ENCODE results near the gene MTHFD1L. TPM values are rescaled to one million over a fixed set of nuclear protein-coding genes. Genes with fewer than 3 reads are reported as not detected.

The MTHFD1L gene
- total and polyA plus RNA-seq, 2 of the 8 experiments (the other 6 are each of a cell fraction or from before 2014, with no cell fraction given): 29.2 to 105 TPM

DNA sequence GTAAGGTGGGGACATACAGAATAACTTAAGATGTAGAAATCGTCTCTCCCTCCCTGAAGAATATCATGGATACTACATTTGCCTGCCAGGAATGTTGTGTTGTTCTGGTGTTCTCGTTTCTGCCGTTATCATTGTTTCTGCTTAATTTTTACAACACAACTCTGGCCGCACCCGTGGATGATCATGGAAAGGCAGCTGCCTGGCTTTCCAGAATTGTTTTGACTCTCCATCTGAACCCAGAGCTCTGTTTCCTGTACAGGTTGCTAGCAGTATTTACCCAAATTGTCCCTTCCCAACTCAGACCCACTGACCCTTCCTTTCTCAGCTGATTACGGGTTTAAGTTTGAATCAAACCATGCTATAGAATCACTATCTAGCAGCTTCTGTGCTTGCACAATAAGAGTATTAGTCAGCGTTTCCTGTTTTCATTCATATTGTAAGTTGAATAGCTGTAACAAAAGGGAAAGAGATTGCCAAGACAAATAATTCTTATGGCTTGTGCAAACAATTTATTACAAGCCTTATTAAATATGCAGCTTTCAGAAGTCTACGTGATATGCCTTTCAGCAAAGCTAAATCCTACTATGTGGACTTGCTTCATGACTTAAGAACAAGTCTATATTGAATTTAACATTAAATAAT, 139.0 kb downstream of the MTHFD1L start (continued):
- TF ChIP-seq, protein P1, sequence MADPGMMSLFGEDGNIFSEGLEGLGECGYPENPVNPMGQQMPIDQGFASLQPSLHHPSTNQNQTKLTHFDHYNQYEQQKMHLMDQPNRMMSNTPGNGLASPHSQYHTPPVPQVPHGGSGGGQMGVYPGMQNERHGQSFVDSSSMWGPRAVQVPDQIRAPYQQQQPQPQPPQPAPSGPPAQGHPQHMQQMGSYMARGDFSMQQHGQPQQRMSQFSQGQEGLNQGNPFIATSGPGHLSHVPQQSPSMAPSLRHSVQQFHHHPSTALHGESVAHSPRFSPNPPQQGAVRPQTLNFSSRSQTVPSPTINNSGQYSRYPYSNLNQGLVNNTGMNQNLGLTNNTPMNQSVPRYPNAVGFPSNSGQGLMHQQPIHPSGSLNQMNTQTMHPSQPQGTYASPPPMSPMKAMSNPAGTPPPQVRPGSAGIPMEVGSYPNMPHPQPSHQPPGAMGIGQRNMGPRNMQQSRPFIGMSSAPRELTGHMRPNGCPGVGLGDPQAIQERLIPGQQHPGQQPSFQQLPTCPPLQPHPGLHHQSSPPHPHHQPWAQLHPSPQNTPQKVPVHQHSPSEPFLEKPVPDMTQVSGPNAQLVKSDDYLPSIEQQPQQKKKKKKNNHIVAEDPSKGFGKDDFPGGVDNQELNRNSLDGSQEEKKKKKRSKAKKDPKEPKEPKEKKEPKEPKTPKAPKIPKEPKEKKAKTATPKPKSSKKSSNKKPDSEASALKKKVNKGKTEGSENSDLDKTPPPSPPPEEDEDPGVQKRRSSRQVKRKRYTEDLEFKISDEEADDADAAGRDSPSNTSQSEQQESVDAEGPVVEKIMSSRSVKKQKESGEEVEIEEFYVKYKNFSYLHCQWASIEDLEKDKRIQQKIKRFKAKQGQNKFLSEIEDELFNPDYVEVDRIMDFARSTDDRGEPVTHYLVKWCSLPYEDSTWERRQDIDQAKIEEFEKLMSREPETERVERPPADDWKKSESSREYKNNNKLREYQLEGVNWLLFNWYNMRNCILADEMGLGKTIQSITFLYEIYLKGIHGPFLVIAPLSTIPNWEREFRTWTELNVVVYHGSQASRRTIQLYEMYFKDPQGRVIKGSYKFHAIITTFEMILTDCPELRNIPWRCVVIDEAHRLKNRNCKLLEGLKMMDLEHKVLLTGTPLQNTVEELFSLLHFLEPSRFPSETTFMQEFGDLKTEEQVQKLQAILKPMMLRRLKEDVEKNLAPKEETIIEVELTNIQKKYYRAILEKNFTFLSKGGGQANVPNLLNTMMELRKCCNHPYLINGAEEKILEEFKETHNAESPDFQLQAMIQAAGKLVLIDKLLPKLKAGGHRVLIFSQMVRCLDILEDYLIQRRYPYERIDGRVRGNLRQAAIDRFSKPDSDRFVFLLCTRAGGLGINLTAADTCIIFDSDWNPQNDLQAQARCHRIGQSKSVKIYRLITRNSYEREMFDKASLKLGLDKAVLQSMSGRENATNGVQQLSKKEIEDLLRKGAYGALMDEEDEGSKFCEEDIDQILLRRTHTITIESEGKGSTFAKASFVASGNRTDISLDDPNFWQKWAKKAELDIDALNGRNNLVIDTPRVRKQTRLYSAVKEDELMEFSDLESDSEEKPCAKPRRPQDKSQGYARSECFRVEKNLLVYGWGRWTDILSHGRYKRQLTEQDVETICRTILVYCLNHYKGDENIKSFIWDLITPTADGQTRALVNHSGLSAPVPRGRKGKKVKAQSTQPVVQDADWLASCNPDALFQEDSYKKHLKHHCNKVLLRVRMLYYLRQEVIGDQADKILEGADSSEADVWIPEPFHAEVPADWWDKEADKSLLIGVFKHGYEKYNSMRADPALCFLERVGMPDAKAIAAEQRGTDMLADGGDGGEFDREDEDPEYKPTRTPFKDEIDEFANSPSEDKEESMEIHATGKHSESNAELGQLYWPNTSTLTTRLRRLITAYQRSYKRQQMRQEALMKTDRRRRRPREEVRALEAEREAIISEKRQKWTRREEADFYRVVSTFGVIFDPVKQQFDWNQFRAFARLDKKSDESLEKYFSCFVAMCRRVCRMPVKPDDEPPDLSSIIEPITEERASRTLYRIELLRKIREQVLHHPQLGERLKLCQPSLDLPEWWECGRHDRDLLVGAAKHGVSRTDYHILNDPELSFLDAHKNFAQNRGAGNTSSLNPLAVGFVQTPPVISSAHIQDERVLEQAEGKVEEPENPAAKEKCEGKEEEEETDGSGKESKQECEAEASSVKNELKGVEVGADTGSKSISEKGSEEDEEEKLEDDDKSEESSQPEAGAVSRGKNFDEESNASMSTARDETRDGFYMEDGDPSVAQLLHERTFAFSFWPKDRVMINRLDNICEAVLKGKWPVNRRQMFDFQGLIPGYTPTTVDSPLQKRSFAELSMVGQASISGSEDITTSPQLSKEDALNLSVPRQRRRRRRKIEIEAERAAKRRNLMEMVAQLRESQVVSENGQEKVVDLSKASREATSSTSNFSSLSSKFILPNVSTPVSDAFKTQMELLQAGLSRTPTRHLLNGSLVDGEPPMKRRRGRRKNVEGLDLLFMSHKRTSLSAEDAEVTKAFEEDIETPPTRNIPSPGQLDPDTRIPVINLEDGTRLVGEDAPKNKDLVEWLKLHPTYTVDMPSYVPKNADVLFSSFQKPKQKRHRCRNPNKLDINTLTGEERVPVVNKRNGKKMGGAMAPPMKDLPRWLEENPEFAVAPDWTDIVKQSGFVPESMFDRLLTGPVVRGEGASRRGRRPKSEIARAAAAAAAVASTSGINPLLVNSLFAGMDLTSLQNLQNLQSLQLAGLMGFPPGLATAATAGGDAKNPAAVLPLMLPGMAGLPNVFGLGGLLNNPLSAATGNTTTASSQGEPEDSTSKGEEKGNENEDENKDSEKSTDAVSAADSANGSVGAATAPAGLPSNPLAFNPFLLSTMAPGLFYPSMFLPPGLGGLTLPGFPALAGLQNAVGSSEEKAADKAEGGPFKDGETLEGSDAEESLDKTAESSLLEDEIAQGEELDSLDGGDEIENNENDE (IDR thresholded peaks at IDR 0.05; ENCODE audit: insufficient replicate concordance, low read length): no peak
- TF ChIP-seq SP4 (IDR thresholded peaks at IDR 0.05; ENCODE audit: low read length) (no peak), CBX8 (IDR thresholded peaks at IDR 0.05; ENCODE audit: borderline replicate concordance, low read depth, low read length) (no peak), TAF1 (IDR thresholded peaks at IDR 0.05; ENCODE audit: low read depth, low read length) (no peak), GTF2F1 (IDR thresholded peaks at IDR 0.05; ENCODE audit: borderline replicate concordance, low read depth, low read length) (no peak), SP2 (IDR thresholded peaks at IDR 0.05; ENCODE audit: low read length) (no peak), SUZ12 (IDR thresholded peaks at IDR 0.05; ENCODE audit: low read length) (no peak), SAP30 (IDR thresholded peaks at IDR 0.05; ENCODE audit: insufficient read depth, insufficient replicate concordance, low read length) (no peak), MAFK (IDR thresholded peaks at IDR 0.05; ENCODE audit: low read depth, low read length) (no peak), JUN (IDR thresholded peaks at IDR 0.05; ENCODE audit: low read depth, low read length) (no peak), SIX5 (IDR thresholded peaks at IDR 0.05; ENCODE audit: low read depth, low read length) (no peak)

Measured in H1 (cell line).